Measurements from ENCODE around the gene KLF6.

The KLF6 gene

GRCh38 chr10:3773460-3774017 is 11.5 kb downstream of the KLF6 start:
- no peak for TF ChIP-seq CTCF (IDR thresholded peaks at IDR 0.05; ENCODE audit: insufficient read depth, low read length, poor library complexity, severe bottlenecking)
- no peak for TF ChIP-seq EZH2phosphoT487 (conservative IDR thresholded peaks at IDR 0.05; ENCODE audit: low read length)
- H3K9me3 ChIP-seq (ENCODE audit: insufficient read depth, low read length) = no peaks in the 10 kb centered on the region
- no peak overlapping the region for H3K4me3 ChIP-seq (ENCODE audit: insufficient read depth, low read length, poor library complexity, severe bottlenecking)
- H3K27ac ChIP-seq (ENCODE audit: low read depth, low read length) = no peak overlapping the region
- no peak overlapping the region for H2AFZ ChIP-seq (ENCODE audit: low read depth, low read length, severe bottlenecking)
- no peaks in the 10 kb centered on the region for H3K27me3 ChIP-seq (ENCODE audit: low read length)
- no peaks in the 10 kb centered on the region for H3K79me2 ChIP-seq (ENCODE audit: insufficient read depth, low read length)
- H4K20me1 ChIP-seq (ENCODE audit: low read depth, low read length) = 0 out of 2 replicates have a peak, but pooled peaks cover 6% of the 10 kb centered on the region
- H3K9me2 ChIP-seq (replicated peaks; ENCODE audit: insufficient read depth, low read length) = no peaks in the 10 kb centered on the region
- H3K36me3 ChIP-seq (ENCODE audit: low read length) = peaks cover 7% of the 10 kb centered on the region; the same call in 1 of the 2 replicates
- H3K4me2 ChIP-seq (ENCODE audit: low read depth, low read length, poor library complexity, severe bottlenecking) = no peak overlapping the region
- peaks cover 4% of the 10 kb centered on the region; the same call in 1 of the 2 replicates for H3F3A ChIP-seq (ENCODE audit: insufficient read depth)
- no peak overlapping the region for H3K9ac ChIP-seq (ENCODE audit: low read length)

- Histone ChIP-seq H3K27ac (ENCODE audit: low read depth, low read length) (no peak overlapping the region), H3F3A (ENCODE audit: insufficient read depth) (no peaks in the 10 kb centered on the region), H3K36me3 (ENCODE audit: low read length) (no peaks in the 10 kb centered on the region), H3K27me3 (ENCODE audit: low read length) (no peaks in the 10 kb centered on the region), H2AFZ (ENCODE audit: low read depth, low read length, severe bottlenecking) (no peak overlapping the region), H3K79me2 (ENCODE audit: insufficient read depth, low read length) (no peaks in the 10 kb centered on the region), H4K20me1 (ENCODE audit: low read depth, low read length) (no peaks in the 10 kb centered on the region), H3K9me3 (ENCODE audit: insufficient read depth, low read length) (no peaks in the 10 kb centered on the region), H3K4me3 (ENCODE audit: insufficient read depth, low read length, poor library complexity, severe bottlenecking) (no peak overlapping the region), H3K4me2 (ENCODE audit: low read depth, low read length, poor library complexity, severe bottlenecking) (no peak overlapping the region), H3K9me2 (replicated peaks; ENCODE audit: insufficient read depth, low read length) (no peaks in the 10 kb centered on the region), H3K9ac (ENCODE audit: low read length) (no peak overlapping the region)
- no peak for TF ChIP-seq CTCF (IDR thresholded peaks at IDR 0.05; ENCODE audit: insufficient read depth, low read length, poor library complexity, severe bottlenecking)
- no peak for TF ChIP-seq EZH2phosphoT487 (conservative IDR thresholded peaks at IDR 0.05; ENCODE audit: low read length)
These were observed 12.4 kb downstream of the KLF6 start for GRCh38 chr10:3772361-3773171.

- no peaks in the 10 kb centered on the region for H3K9me3 ChIP-seq (ENCODE audit: insufficient read depth, low read length)
- no peaks in the 10 kb centered on the region for H3K27me3 ChIP-seq (ENCODE audit: low read length)
- TF ChIP-seq CTCF (IDR thresholded peaks at IDR 0.05; ENCODE audit: insufficient read depth, low read length, poor library complexity, severe bottlenecking) (no peak), EZH2phosphoT487 (conservative IDR thresholded peaks at IDR 0.05; ENCODE audit: low read length) (no peak)
- H3K36me3 ChIP-seq (ENCODE audit: low read length) = no peaks in the 10 kb centered on the region
- H3K9me2 ChIP-seq (replicated peaks; ENCODE audit: insufficient read depth, low read length) = no peaks in the 10 kb centered on the region
- no peaks in the 10 kb centered on the region for H3F3A ChIP-seq (ENCODE audit: insufficient read depth)
- no peaks in the 10 kb centered on the region for H4K20me1 ChIP-seq (ENCODE audit: low read depth, low read length)
- no peak overlapping the region for H2AFZ ChIP-seq (ENCODE audit: low read depth, low read length, severe bottlenecking)
- H3K79me2 ChIP-seq (ENCODE audit: insufficient read depth, low read length) = no peaks in the 10 kb centered on the region
- no peak overlapping the region for H3K9ac ChIP-seq (ENCODE audit: low read length)
- no peak overlapping the region for H3K27ac ChIP-seq (ENCODE audit: low read depth, low read length)
- no peak overlapping the region for H3K4me3 ChIP-seq (ENCODE audit: insufficient read depth, low read length, poor library complexity, severe bottlenecking)
- no peak overlapping the region for H3K4me2 ChIP-seq (ENCODE audit: low read depth, low read length, poor library complexity, severe bottlenecking)
These were observed 14.3 kb downstream of the KLF6 start for GRCh38 chr10:3770611-3771110.
